22Rv1 (cell line): Measurements from ENCODE around the gene DLL1.

Experiments used
- CTCF ChIP-seq: fragments of 450-650 bp; IDR thresholded peaks from 2 replicates; pipeline ENCODE4 v1.5.1; 2017; ENCODE audit warnings: mild to moderate bottlenecking
- ZFX ChIP-seq: fragments of 450-650 bp; IDR thresholded peaks from 2 replicates; pipeline ENCODE4 v1.6.1; 2017; ENCODE audit warnings: antibody characterized with exemption, borderline replicate concordance

GRCh38 chr6:170289951-170290295 lies 955 bp downstream of the DLL1 start:
- no peak for TF ChIP-seq CTCF
- no peak for TF ChIP-seq ZFX
